GM21737 (cell line): ENCODE data around the gene TMEM240.
"Not testable (repeated sequence)": the region's sequence is repeated elsewhere in the genome, so short reads cannot be mapped to it uniquely, and the experiment has no call there.

Source experiments
- ATAC-seq: cut with Tn5 transposase; IDR thresholded peaks from one replicate; pipeline ENCODE4 v1.9.1; 2021; ENCODE audit warnings: mild to moderate bottlenecking, moderate library complexity; ENCODE audit not compliant: unreplicated experiment

TMEM240 gene

DNA sequence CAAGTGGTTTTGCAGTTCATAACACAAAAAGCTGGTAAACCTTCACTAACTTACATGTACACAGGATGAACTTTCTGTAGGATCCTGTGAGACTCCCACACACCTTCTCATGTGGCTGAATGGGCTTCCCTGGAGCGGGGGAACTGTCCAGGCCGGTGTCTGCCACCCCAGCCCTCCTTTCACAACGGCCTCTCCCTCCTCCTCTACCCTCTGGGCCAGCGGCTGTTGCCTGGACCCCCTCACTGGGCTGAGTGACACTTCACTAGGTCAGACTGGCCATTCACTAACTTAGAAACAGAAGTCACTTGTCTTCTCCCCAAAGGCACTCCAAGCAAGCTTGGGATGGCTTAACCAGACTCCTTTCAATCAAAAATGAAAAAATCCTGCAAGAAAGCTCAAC, 18.2 kb upstream of the TMEM240 start:
- ATAC-seq: no peak

DNA sequence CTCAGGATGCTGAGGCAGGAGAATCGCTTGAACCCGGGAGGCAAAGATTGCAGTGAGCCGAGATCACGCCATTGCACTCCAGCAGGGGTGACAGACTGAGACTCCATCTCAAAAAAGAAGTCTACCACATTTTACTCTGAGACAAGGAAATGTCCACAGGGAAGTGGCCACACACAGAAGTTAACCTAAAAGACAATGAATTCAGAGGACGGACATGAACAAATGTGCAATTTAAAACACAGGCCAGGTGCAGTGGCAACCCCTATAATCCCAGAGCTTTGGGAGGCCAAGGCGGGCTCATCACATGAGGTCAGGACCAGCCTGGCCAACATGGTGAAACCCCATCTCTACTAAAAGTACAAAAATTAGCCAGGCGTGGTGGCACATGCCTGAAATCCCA, 17.3 kb upstream of the TMEM240 start:
- not testable (repeated sequence) for ATAC-seq

DNA sequence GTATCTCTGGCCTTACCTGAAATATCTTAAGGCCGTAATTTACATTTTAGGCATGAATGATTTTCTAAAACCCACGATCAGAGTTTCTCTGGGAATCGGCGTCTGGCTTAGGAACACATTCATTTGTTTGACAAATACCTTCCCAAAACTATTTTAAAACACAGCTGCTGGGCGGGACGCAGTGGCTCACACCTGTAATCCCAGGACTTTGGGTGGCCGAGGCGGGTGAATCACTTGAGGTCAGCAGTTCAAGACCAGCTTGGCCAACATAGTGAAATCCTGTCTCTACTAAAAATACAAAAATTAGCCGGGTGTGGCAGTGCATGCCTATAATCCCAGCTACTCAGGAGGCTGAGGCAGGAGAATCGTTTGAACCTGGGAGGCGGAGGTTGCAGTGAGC, 16.5 kb upstream of the TMEM240 start:
- not testable (repeated sequence) for ATAC-seq

DNA sequence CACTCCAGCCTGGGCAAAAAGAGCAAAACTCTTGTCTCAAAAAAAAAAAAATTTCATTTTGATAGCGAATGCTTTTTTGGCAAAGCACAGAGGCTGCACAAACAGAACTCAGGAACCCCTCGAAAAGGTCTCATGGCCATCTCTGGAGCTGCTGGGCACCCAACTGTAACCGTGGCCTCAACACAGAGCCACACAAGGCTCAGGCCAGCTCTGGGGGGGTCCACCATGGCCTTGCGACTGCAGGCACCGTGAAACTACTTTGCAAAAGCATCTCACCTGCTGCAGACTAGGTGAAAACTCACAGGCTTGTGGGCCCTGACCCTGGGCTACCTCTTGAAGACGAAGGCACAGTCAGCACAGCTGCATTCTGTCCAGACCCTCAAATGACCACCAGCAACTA, 16.1 kb upstream of the TMEM240 start:
- ATAC-seq: no peak

DNA sequence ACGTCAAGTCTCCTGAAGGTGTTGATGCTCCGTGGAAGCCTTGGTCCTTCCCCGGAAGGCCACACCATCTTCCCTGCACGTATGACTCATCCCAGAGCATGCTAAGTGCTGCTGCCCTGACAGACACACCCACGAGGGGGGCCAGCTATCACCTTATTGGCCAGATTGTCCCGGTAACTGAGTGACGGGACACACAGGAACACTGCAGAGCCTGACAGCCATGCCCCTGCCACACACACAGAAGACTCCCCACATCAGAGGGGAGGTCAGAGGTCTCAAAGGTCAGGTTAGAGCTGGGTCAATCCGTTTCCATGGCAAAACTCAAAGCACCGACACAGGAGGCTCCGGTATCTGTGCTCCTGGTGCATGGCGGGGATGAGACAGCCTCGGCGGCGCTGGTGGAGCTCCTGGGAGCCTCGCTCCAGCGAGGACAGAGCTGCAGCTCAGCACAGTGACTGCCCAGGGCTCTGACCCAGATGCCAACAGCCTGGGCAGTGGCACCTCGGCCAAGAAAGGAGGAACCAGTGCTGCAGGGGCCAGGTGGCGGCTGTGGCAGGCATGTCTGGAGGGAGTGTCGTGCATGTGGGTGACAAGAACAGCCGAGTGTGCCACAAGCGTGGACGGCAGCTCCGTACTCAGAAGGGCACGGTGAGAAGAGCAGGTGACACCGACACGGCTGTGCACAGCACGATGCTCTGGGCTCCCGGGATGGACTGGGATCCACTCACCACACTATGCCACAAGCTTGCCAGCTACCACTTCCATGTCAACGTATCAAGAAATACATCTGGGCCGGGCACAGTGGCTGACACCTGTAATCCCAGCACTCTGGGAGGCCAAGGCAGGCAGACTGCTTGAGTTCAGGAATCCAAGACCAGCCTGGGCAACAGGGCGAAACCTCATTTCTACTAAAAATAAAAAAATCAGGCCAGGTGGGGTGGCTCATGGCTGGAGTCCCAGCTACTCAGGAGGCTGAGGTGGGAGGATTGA, 14.8 kb upstream of the TMEM240 start:
- no peak for ATAC-seq

DNA sequence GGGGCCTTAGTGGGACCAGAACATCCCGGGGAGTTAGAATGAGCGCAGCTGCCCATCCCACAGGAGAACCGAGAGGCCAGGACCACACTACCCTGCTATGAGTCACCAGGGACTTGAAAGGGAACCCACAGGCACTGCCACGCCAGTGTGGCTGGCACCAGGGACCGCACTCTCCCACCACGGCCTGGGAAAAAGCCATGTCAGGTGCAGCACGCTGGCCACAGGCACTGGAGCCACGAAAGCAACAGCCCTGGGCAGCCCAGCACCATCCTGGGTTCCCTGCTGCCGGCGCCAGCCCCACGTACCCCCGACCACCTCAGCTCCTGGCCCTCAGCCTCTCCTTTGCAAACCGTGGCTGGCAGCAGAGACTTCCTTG, 14.1 kb upstream of the TMEM240 start:
- ATAC-seq: no peak

DNA sequence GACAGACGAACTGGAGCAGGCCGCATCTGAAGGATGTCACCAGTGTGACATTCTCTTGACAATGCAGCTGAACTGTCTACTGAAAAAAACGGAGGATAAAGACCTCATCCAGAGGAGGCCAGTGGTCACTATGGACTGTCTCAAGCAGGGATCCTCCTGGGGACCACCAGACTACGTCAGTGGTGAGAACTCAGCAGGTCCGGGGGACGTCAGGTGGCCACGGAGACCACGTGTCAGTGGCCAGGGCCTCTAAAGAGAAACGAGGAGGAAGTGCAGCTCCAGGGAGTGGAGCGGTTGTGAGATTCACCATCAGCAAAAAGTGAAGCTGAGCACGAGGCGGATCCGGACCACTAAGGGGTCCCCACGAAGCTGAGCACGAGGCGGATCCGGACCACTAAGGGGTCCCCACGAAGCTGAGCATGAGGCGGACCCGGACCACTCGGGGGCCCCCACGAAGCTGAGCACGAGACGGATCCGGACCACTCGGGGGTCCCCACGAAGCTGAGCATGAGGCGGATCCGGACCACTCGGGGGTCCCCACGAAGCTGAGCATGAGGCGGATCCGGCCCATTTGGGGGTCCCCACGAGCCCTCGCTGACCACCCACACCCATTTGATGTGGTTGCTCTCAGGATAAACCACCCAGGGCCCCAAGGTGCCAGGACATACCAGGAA, 13.5 kb upstream of the TMEM240 start:
- ATAC-seq: no peak

DNA sequence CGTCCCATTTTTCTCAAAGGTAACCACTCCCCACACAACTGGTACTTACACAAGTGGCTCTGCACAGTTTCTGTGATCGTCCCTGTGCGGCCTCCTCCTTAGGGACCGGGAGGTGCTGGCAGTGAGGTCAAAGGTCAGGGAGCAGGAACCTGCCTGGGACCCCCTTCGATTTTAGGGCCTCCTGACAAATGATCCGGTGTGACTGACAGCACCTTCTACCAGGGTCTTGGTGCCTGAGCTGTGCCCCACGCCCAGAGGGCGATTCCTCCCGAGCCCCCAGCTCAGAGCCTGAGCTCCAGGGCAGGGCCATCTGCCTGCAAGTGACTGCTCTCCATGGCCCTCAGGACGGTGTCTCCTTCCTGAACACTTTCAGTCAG, 11.8 kb upstream of the TMEM240 start:
- no peak for ATAC-seq

DNA sequence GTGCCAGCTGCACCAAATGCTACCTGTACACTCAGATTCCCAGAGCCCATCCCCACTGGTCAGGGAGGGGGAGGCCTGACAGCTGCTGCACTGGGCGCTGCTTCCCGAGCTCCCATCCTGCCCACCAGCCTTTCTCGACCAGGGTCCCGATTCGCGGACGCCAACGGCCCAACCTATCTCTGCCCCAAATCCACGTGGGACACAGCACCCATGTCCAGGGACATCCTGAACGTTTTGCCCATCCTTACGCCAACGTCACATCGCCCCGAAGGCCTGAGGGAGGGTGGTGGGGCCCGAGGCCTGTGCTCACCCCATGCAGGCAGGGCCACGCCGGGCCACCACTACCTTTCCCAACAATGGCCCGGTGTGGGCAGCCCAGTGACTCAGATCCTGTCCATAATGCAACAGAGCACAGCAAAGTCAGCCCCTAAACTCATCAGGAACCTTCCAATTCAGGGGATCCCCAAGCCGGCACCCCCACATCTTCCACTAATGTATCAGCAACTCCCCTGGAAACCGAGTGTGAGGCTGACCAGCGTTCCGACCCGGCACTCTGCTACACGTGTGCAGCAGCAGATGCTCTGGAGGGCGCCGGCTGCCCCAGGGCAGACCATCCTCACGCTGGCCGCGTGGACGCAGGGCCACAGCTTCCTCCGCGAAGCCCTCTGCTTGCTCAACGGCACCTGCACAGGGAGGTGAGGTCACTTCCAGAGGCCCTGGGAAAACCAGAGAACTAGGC, 11.3 kb upstream of the TMEM240 start:
- no peak for ATAC-seq

DNA sequence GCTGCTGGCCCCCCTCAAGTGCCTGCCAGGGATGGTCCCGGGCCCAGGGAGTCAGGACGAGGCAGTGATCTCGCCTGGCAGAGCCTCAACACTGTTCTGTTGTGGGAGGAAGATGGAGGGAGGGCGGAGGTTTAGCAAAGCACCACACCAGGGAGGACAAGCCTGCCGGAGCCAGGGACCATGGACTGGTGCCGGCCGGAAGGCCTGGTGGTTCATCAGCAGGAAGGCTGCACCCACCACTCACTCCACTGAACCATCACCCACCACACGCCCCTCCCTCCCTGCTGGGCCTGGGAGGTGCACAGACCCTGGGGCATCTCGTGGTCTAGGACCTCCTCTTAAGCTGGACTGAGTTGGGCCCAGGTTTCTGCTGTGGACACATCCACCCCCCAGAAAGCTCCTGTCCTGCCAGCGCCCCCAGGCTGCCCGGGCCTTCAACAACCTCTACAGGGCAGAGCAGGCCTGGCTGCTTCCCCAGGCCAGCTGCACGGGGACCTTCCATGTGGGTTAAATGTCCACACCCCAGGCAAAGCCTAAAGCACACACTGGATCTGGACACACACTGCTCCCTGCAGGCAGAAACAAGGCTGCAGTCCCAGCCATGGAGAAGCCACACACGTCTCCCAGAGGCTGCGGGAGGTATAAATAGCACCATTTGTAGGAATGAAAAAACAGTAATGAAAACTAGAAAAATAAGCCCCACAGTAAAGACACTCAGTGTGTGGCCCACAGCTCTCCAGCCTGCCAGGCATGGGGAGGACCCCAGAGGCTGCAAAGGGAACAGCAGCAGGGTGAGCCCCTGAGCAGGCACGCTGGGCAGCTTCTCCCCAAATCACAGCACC, 10.4 kb upstream of the TMEM240 start:
- ATAC-seq: no peak

DNA sequence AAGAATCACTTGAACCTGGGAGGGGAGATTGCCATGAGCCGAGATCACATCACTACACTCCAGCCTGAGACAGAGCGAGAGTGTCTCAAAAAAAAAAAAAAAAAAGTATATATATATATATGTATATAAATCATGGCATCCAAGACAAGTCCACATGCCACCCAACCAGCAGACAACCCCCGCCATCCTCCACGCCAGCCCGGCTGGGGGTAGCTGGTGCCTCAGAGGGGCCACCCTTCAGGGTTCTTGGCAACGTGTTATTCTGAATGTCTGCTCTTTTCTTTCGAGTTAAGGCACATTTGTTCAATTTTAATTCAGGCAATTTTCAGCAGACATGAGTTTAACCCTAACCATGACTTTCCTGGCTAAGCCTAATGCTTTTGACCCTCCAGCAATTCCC, 9.7 kb upstream of the TMEM240 start:
- ATAC-seq: no peak

DNA sequence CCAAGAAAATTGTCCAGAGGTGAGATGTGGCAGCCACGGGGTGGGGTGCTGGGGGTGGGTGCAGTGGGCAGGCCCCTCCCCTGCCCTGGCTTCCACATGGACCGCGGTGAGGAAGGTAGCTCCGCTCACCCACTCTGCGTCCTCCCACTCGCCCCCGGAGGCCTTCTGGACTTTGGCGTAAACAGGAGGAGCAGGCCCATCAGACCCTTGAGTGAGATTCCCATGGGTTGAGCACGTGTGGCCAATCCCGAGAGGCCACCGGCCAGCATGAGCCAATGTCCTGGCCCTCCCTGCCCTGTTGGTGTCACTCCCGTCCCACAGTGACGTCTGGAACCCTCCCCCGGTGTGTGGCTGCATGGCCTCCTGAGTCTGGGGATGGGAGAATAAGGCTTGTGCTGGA, 8.2 kb upstream of the TMEM240 start:
- ATAC-seq: no peak

DNA sequence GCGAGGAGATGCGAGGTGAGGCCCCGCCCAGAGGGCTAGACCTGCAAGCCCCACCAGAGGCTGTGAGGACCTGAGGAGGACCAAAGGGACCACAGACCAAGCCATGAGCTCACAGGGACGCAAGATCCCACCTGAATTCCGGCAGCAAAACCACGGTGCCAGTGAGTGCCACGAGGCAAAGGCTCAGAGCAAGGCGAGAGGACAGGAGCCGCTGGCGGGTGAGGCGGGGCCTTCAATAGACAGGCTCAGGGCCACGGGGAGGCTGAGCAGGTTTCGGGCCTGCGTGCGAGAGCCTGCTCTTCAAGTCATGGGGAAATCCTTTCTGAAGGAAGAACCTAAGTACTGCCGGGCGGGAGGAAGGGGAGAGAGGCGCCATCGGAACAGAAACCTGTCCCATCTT, 7.1 kb upstream of the TMEM240 start:
- no peak for ATAC-seq

DNA sequence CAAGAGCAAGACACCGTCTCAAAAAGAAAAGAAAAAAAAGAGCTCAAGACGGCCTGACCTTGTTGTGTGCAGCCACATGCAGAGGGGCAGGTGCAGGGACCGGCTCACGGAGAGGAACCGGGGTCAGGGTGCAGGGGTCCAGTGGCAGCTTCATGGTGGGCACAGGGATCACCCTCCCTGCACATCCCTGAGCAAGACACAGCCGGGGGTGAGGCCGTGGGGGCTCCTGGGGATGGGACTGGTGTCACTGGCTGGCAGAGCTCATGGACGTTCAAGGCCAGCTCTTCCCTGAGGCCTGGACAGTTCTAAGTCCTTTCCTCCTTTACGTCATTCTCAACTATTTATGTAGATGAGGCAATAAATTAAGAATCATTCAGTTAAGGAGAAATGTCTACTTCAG, 6.6 kb upstream of the TMEM240 start:
- ATAC-seq: no peak

DNA sequence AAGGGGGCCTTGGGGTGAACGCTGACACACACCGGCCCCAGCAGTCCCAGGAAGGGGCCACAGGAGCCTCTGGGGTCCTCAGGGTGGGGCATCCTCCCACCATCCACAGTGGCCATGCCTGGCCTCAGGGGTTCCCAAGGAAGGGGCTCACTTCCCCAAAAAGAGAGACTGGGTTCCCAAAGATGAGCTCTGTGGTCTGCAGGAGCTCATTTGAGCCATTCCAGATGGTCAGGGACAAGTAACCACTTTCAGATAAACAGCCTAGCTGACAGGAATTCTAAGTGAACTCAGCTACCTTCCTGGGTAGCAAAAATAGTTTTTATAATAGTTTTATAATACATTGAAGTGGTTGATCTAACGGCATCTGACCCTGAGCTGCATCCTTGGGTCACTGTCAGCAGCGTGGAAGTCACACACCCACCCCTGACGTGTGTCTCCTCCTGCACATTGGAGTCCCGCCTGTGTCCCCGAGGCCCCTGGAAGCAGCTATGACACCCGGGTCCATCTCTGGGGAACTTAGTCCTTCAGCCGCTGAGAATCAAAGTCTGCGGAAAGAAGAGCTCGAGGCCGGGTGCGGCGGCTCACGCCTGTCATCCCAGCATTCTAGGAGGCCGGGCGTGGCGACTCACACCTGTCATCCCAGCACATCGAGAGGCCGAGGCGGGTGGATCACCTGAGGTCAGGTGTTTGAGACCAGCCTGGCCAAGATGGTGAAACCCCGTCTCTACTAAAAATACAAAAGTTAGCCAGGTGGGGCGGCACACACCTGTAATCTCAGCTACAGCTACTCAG, 5.7 kb upstream of the TMEM240 start:
- no peak for ATAC-seq

DNA sequence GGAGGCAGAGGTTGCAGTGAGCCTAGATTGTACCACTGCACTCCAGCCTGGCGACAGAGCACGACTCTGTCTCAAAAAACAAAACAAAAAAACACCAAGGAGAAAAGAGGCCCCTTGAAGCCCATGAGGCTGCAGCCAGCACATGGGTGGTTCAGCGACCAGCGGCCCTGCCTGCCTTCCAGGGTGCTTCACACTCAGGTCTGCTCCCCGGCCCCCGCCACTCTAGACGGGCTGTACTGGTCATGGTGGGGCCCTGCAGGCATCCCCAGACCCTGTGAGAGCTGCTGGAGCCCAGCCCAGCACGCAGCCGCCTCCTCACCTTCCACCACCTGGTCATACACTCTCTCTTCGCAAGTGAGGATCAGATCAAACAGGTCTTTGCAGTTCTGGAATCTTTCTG, 4.1 kb upstream of the TMEM240 start:
- ATAC-seq: no peak

DNA sequence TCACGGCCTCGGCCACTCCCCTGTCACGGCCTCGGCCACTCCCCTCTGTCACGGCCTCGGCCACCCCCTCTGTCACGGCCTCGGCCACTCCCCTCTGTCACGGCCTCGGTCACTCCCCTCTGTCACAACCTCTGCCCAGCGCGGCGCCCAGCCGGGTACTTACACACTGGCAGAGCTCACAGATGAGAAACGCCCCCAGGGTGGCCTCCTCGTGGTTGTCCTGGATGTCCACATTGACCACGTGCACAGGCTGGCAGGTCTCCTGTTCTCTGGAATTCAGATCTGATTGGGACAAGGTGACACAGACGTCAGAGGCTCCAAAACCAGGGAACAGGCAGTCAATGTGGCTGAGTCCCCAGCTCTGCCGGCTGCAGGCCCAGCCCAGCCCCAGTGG, 3.3 kb upstream of the TMEM240 start:
- ATAC-seq: no peak

DNA sequence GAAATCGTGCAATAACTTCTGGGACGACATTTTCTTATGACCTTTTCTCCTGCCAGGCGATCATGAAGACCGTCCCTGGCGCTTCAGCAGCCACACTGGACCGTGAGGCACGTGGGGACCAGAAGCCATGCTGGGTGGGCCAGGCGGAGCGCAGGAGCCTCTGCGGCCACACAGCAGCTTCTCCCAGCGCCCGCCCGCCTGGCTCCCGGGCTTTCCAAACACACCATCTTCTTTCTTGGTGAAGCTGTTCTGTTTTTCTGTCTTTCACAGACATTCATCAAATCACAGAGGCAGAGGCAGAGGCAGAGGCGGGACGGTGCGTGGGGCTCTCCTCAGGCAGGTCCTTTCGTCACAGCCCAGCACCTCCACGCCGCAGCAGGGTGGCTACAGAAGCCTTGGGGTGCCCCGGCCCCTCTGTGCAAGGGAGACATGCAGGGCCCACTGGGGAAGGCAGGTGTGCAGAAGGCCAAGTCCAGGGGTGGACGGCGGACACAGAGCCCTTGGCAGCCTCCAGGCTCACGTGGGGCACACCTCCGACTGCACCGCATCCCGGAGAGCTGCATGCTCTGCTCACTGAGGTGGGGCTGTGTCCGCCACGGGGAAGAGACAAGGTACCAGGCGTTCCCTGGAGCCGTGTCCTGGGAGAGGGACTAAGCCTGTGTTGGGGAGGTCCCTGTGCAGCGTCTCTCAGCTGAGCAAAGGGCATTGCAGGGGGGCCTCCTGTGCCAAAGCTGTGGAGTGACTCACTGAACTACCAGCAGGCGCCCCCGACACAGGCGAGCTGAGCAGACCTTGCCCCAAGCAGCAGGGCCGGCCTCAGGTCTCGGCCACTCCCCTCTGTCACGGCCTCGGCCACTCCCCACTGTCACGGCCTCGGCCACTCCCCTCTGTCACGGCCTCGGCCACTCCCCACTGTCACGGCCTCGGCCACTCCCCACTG, 2.6 kb upstream of the TMEM240 start:
- no peak for ATAC-seq
